Trophoblast cell (in vitro differentiated cells and primary cell): ENCODE data around the gene PRKCH.

Source experiments
- DNase-seq, 2 donors: peaks; one replicate each; pipeline ENCODE4 v3.0.0-alpha.2; 2016
- H2AFZ ChIP-seq: 2 replicates; pipeline ENCODE4 v1.6.1; 2013; ENCODE audit warnings: low read length, moderate library complexity, mild to moderate bottlenecking; ENCODE audit not compliant: insufficient read depth, poor library complexity
- H2AK5ac ChIP-seq: 2 replicates; pipeline ENCODE4 v1.6.1; 2013; ENCODE audit warnings: mild to moderate bottlenecking, low read length
- H2BK120ac ChIP-seq: 2 replicates; pipeline ENCODE4 v1.6.1; 2013; ENCODE audit warnings: low read length, mild to moderate bottlenecking, moderate library complexity; ENCODE audit not compliant: insufficient read depth, poor library complexity
- H2BK12ac ChIP-seq: 2 replicates; pipeline ENCODE4 v1.6.1; 2013; ENCODE audit warnings: mild to moderate bottlenecking, low read length, moderate library complexity
- H2BK5ac ChIP-seq: 2 replicates; pipeline ENCODE4 v1.6.1; 2013; ENCODE audit warnings: low read length, low read depth, moderate library complexity, mild to moderate bottlenecking; ENCODE audit not compliant: poor library complexity
- H3K14ac ChIP-seq: 2 replicates; pipeline ENCODE4 v1.6.1; 2013; ENCODE audit warnings: mild to moderate bottlenecking, low read length
- H3K18ac ChIP-seq: 2 replicates; pipeline ENCODE4 v1.6.1; 2013; ENCODE audit warnings: mild to moderate bottlenecking, low read length
- H3K23ac ChIP-seq: 2 replicates; pipeline ENCODE4 v1.6.1; 2013; ENCODE audit warnings: low read length
- H3K27ac ChIP-seq: 2 replicates; pipeline ENCODE4 v1.5.1; 2013; ENCODE audit warnings: low read depth, mild to moderate bottlenecking, inconsistent platforms, low read length, moderate library complexity
- H3K27me3 ChIP-seq: 2 replicates; pipeline ENCODE4 v1.6.1; 2013; ENCODE audit warnings: inconsistent platforms, mild to moderate bottlenecking, low read length, moderate library complexity; ENCODE audit not compliant: insufficient read depth
- H3K36me3 ChIP-seq, 2 experiments: 1 replicate in 1 of 2; 2 replicates in 1 of 2; pipeline ENCODE4 v1.6.1; 2013; ENCODE audit warnings: low read length in 2 of 2, mild to moderate bottlenecking in 2 of 2, moderate library complexity in 1 of 2; ENCODE audit not compliant: insufficient read depth in 2 of 2, control insufficient read depth in 1 of 2
- H3K4ac ChIP-seq: 2 replicates; pipeline ENCODE4 v1.6.1; 2013; ENCODE audit warnings: low read depth, mild to moderate bottlenecking, low read length, moderate library complexity
- H3K4me1 ChIP-seq, 2 experiments: 1 replicate in 1 of 2; 2 replicates in 1 of 2; pipeline ENCODE4 v1.6.1; 2013; ENCODE audit warnings: low read length in 2 of 2, mild to moderate bottlenecking in 2 of 2, moderate library complexity in 1 of 2; ENCODE audit not compliant: insufficient read depth in 2 of 2, control insufficient read depth in 1 of 2
- H3K4me2 ChIP-seq: 2 replicates; pipeline ENCODE4 v1.6.1; 2013; ENCODE audit warnings: inconsistent platforms, mild to moderate bottlenecking, low read length, moderate library complexity
- H3K4me3 ChIP-seq: 2 replicates; pipeline ENCODE4 v1.5.1; 2013; ENCODE audit warnings: mild to moderate bottlenecking, low read depth, low read length, inconsistent platforms
- H3K79me1 ChIP-seq: one replicate; pipeline ENCODE4 v1.6.1; 2013; ENCODE audit warnings: low read length
- H3K79me2 ChIP-seq: 2 replicates; pipeline ENCODE4 v1.6.1; 2013; ENCODE audit warnings: low read length, mild to moderate bottlenecking; ENCODE audit not compliant: control insufficient read depth, insufficient read depth, poor library complexity
- H3K9ac ChIP-seq: 2 replicates; pipeline ENCODE4 v1.6.1; 2013; ENCODE audit warnings: mild to moderate bottlenecking, low read length
- H3K9me3 ChIP-seq: 2 replicates; pipeline ENCODE4 v1.6.1; 2013; ENCODE audit warnings: low read depth, mild to moderate bottlenecking, control low read depth, inconsistent platforms, low read length; ENCODE audit not compliant: insufficient read depth
- H4K12ac ChIP-seq: 2 replicates; pipeline ENCODE4 v1.6.1; 2013; ENCODE audit warnings: low read depth, mild to moderate bottlenecking, low read length, moderate library complexity
- H4K8ac ChIP-seq: 2 replicates; pipeline ENCODE4 v1.6.1; 2013; ENCODE audit warnings: low read depth, mild to moderate bottlenecking, low read length, moderate library complexity
- H4K91ac ChIP-seq: one replicate; pipeline ENCODE4 v1.6.1; 2013; ENCODE audit warnings: low read depth, mild to moderate bottlenecking, low read length, moderate library complexity
- WGBS: extraction: QIAGEN DNeasy Blood & Tissue Kit; methylation state at CpG from one replicate; pipeline ENCODE4 v1.1.7; 2013; ENCODE audit warnings: missing lambda C conversion rate; ENCODE audit not compliant: insufficient read length, insufficient coverage; ENCODE audit errors: extremely low coverage; 5-methylcytosine and 5-hydroxymethylcytosine counted together

PRKCH gene

DNA sequence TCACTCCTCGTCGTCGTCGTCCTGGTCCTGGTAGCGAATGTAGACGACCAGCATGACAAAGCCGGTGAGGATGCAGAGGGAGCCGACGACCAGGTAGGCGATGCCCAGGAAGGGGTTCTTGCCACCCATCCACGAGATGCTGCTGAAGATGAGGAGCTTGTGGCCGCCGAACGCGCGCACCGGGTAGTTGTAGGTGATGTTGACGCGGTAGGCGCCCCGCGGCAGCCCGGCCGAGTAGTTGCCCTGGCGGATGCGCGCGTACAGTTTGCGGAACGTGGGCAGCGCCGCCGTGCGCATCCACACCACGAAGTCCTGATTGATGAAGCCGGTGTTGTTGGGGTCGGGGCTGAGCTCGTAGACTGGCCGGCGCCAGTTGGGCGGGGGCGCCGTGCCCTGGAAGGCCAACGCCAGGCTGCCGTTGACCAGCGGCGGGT lies 41.3 kb upstream of the PRKCH start:
- Histone ChIP-seq H3K79me1 (peaks cover 9% of the 10 kb centered on the region), H3K36me3 (no peaks in the 10 kb centered on the region), H3K23ac (no peak overlapping the region), H2AK5ac (no peak overlapping the region), H3K4me3 (peak overlapping the region; percentile 76), H2BK120ac (no peak overlapping the region), H3K27ac (no peak overlapping the region), H2BK5ac (no peak overlapping the region), H2BK12ac (no peak overlapping the region), H3K9ac (no peak overlapping the region), H3K4ac (no peak overlapping the region), H3K4me1 (peaks cover 4 to 9% of the 10 kb centered on the region in 2 experiments), H3K9me3 (peaks cover 8% of the 10 kb centered on the region), H3K27me3 (no peaks in the 10 kb centered on the region), H3K18ac (peak overlapping the region; percentile 6), H3K14ac (no peak overlapping the region), H4K12ac (peak overlapping the region; percentile 70), H4K91ac (no peak overlapping the region), H3K79me2 (peaks cover 4% of the 10 kb centered on the region), H2AFZ (peak overlapping the region; percentile 89), H4K8ac (peak overlapping the region; percentile 78), H3K4me2 (peak overlapping the region; percentile 78)
- WGBS, result no CpG with 5 or more reads among the region's 47 CpGs
- no peak for DNase-seq

DNA sequence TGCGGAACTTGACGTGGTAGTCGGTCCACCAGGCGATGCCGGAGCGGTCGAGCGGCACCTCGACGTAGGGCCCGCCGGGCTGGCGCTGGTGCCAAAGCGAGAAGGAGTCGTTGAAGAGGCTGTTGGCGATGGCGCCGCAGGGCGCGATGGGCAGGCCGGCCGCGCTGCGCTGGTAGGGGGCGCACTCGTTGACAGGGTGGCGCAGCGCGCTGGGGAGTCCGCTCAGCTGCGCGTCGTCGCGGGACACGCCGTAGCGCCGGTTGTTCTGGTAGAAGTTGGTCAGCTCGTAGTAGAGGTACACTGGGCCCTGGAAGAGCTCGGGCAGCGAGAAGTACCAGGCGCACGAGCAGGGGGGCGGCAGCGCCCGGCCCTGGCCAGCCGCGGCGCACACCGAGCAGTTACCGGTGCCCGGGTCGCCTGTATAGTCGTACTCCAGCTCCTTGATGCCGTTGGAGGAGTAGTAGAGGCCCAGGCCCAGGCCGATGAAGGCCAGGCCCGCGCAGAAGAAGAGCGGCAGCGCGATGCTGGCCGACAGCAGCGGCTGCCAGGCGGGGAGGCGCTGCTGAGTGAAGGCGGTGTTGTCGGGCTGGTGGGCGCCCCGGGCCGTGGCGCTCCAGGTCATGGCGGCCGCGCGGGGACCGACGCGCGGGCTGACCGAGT lies 40.7 kb upstream of the PRKCH start:
- no CpG with 5 or more reads among the region's 81 CpGs for WGBS
- Histone ChIP-seq H3K4me1 (peaks cover 4 to 9% of the 10 kb centered on the region in 2 experiments), H3K36me3 (no peaks in the 10 kb centered on the region), H3K4me2 (peak overlapping the region; percentile 78), H2AFZ (peak overlapping the region; percentile 89), H4K12ac (peak overlapping the region; percentile 70), H3K79me2 (peaks cover 4% of the 10 kb centered on the region), H4K8ac (peak overlapping the region; percentile 78), H3K9ac (peak overlapping the region; percentile 83), H2BK12ac (no peak overlapping the region), H4K91ac (peak overlapping the region; percentile 78), H3K18ac (peak overlapping the region; percentile 6), H3K9me3 (peaks cover 8% of the 10 kb centered on the region), H3K14ac (peak overlapping the region; percentile 76), H3K79me1 (peaks cover 9% of the 10 kb centered on the region), H3K27ac (peak overlapping the region; percentile 43), H3K23ac (no peak overlapping the region), H3K27me3 (no peaks in the 10 kb centered on the region), H2BK120ac (peak overlapping the region; percentile 77), H2AK5ac (no peak overlapping the region), H3K4ac (peak overlapping the region; percentile 17), H3K4me3 (peak overlapping the region; percentile 76), H2BK5ac (peak overlapping the region; percentile 53)
- peak; percentile 51 to 65 for DNase-seq

DNA sequence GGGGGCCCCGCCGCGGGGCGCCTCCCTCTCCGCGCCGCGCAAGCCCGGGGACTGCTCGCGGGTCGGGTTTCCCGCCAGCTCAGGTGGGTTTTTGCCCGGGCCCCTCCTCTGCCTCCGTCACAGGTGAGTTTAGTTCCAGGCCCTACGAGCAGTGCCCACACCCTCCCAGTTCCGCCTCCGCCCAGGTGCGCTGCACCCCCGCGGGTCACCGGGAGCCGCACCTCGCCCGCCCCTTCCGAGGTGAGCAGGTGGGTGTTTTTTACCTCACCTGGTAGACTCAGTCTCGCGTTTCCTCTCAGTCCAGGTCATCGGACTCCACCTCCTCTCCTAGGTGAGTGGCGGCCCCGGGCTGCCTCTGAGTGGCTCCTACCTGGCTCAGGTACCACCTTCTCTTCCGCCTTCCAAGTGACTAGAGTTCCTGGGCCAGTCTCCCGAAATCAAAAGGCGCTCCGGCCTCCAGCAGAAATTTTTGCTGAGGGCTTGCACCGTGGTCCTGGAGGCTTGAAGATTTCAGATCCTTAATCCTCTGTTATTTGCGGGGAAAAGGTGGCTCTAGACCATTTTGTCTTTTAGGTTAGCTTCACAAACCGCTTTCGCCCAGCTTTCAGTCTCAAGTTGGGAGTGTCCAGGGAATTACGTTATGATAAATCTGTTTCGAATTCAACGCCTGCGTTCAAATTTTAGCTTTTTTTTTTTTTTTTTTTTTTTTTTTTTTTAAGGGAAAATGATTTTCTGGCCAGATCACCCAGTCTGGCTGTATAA lies 40.0 kb upstream of the PRKCH start, which contains the start of gene TMEM30B:
Gene TMEM30B (minus strand): TSS at position 153 of the 762 bp plus-strand sequence. CDS start 191 bp downstream, outside the sequence.
- H3K14ac ChIP-seq, result peak within 1 kb of the TSS; percentile 76
- no peaks in the 10 kb centered on the region for H3K36me3 ChIP-seq
- H2AFZ ChIP-seq, result peak within 1 kb of the TSS; percentile 89
- no peaks in the 10 kb centered on the region for H3K27me3 ChIP-seq
- peaks cover 4 to 9% of the 10 kb centered on the region in 2 experiments for H3K4me1 ChIP-seq
- H2BK12ac ChIP-seq, result no peak within 1 kb of the TSS
- peaks cover 9% of the 10 kb centered on the region for H3K79me1 ChIP-seq
- H2AK5ac ChIP-seq, result no peak within 1 kb of the TSS
- H3K27ac ChIP-seq, result peak within 1 kb of the TSS; percentile 43
- peak; percentile 89 to 90 for DNase-seq
- peak within 1 kb of the TSS; percentile 94 for H4K8ac ChIP-seq
- H3K4ac ChIP-seq, result peak within 1 kb of the TSS; percentile 17
- peak within 1 kb of the TSS; percentile 70 for H4K12ac ChIP-seq
- peaks cover 4% of the 10 kb centered on the region for H3K79me2 ChIP-seq
- H3K18ac ChIP-seq, result peak within 1 kb of the TSS; percentile 6
- H3K4me2 ChIP-seq, result peak within 1 kb of the TSS; percentile 78
- peak within 1 kb of the TSS; percentile 78 for H4K91ac ChIP-seq
- H2BK120ac ChIP-seq, result peak within 1 kb of the TSS; percentile 77
- H3K9ac ChIP-seq, result peak within 1 kb of the TSS; percentile 83
- H3K4me3 ChIP-seq, result peak within 1 kb of the TSS; percentile 76
- H2BK5ac ChIP-seq, result peak within 1 kb of the TSS; percentile 53
- WGBS, result no CpG with 5 or more reads among the region's 43 CpGs
- H3K9me3 ChIP-seq, result peaks cover 8% of the 10 kb centered on the region
- no peak within 1 kb of the TSS for H3K23ac ChIP-seq

DNA sequence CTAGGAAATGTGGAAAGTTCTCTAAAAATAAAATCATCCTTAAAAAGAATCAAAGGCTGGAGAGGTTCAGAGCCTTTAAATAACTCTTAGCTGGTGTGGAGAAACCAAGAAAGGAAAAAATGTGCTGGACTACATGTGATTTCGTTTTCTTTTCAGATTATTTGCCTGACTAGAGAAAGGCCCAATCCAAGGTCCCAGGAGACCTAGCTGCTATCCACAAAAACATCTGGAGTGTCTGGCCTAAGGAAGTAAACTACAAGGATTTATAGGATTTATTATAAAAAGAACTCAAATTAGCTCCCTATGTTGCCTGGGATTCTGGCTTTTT lies 39.5 kb upstream of the PRKCH start:
- H2AFZ ChIP-seq, result no peak overlapping the region
- no peak overlapping the region for H2BK12ac ChIP-seq
- no peak overlapping the region for H2AK5ac ChIP-seq
- H3K4me1 ChIP-seq, result peaks cover 4 to 9% of the 10 kb centered on the region in 2 experiments
- no peak overlapping the region for H3K27ac ChIP-seq
- peaks cover 9% of the 10 kb centered on the region for H3K79me1 ChIP-seq
- no peak overlapping the region for H4K8ac ChIP-seq
- H2BK5ac ChIP-seq, result no peak overlapping the region
- no peak overlapping the region for H3K18ac ChIP-seq
- WGBS, result no CpG with 5 or more reads among the region's 1 CpG
- no peak overlapping the region for H3K4me2 ChIP-seq
- H3K36me3 ChIP-seq, result no peaks in the 10 kb centered on the region
- DNase-seq, result no peak
- no peak overlapping the region for H3K4ac ChIP-seq
- H3K9me3 ChIP-seq, result peaks cover 8% of the 10 kb centered on the region
- H4K12ac ChIP-seq, result no peak overlapping the region
- H3K79me2 ChIP-seq, result peaks cover 4% of the 10 kb centered on the region
- no peak overlapping the region for H4K91ac ChIP-seq
- no peak overlapping the region for H2BK120ac ChIP-seq
- H3K27me3 ChIP-seq, result no peaks in the 10 kb centered on the region
- H3K14ac ChIP-seq, result no peak overlapping the region
- no peak overlapping the region for H3K23ac ChIP-seq
- H3K9ac ChIP-seq, result no peak overlapping the region
- no peak overlapping the region for H3K4me3 ChIP-seq
